ENCODE measurements around the gene MTHFSD.

GRCh38 chr16:86569701-86570447, 14.8 kb upstream of the MTHFSD start:
- no peak for TF ChIP-seq CTCF (IDR thresholded peaks at IDR 0.05)
- TF ChIP-seq POLR2A (IDR thresholded peaks at IDR 0.05), result no peak
- TF ChIP-seq POLR2AphosphoS5 (IDR thresholded peaks at IDR 0.05), result no peak
- no peak for TF ChIP-seq EP300 (IDR thresholded peaks at IDR 0.05)
